ENCODE measurements around the gene GAPVD1.

DNA sequence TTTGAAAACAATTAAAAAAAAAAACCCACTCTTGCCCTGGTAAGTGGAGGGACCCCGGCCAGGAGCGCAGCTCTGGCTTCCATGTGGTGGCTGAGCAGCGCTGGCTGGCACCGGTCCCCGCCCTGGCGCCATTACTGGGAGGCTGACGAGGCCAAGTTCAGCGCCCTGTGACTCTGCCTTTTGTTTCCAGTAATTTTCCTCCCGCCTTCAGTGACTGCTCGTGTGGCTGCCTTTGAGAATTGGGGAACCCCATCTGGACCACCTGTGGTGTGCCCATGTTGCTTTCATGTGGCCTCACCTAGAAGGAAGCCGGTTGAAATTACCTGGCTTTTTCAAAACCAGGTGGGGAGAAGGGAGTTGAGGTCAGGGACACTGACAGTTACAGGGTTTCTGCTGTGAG is 136.1 kb downstream of the GAPVD1 start:
- TF ChIP-seq ZNF274 (IDR thresholded peaks at IDR 0.05; ENCODE audit: low read depth, low read length): no peak
- no peak for TF ChIP-seq SUZ12 (IDR thresholded peaks at IDR 0.05; ENCODE audit: extremely low read depth, insufficient read depth, insufficient read length)
- no peak for TF ChIP-seq YY1 (IDR thresholded peaks at IDR 0.05; ENCODE audit: insufficient read depth, insufficient read length)

Measured in NT2/D1 (cell line).